Right lobe of liver (tissue), 6 donors: ENCODE measurements around the gene POLN. TPM values are rescaled to one million over a fixed set of nuclear protein-coding genes. Genes with fewer than 3 reads are reported as not detected.

Experiments used
- ATAC-seq, 4 donors: fragments of 200-7000 bp; cut with Tn5 transposase; one replicate each; pipeline ENCODE4 v1.9.1; 2020; ENCODE audit warnings: mild to moderate bottlenecking in 4 of 4, moderate library complexity in 4 of 4
- DNase-seq, 3 donors: peaks; one replicate each; pipeline ENCODE4 v3.0.0-alpha.2; 2020
- H3K27ac ChIP-seq, 3 donors: fragments of 200-600 bp; one replicate each; pipeline ENCODE4 v1.8.0; 2022
- H3K27me3 ChIP-seq, 2 donors: fragments of 200-600 bp; one replicate each; pipeline ENCODE4 v1.8.0; 2022
- H3K36me3 ChIP-seq, 4 donors: fragments of 200-600 bp; sonication (generic) in 1 of 4; one replicate each; pipeline versions ENCODE4 v1.5.1 to v1.8.0; 2017 to 2022; ENCODE audit warnings: control low read depth in 1 of 4
- H3K4me1 ChIP-seq, 4 donors: fragments of 200-600 bp; sonication (generic) in 1 of 4; one replicate each; pipeline versions ENCODE4 v1.5.1 to v1.8.0; 2017 to 2022; ENCODE audit warnings: control low read depth in 1 of 4
- H3K4me3 ChIP-seq, 3 donors: fragments of 200-600 bp; one replicate each; pipeline ENCODE4 v1.8.0; 2022
- H3K9me3 ChIP-seq, 4 donors: fragments of 200-600 bp; sonication (generic) in 1 of 4; one replicate each; pipeline versions ENCODE4 v1.5.1 to v1.8.0; 2017 to 2022; ENCODE audit warnings: control low read depth in 1 of 4
- CTCF ChIP-seq, 4 donors: fragments of 200-600 bp in 3 of 4; fragments of 450-650 bp in 1 of 4; IDR thresholded peaks; one replicate each; pipeline versions ENCODE4 v1.5.1 to v1.8.0; 2016 to 2022; ENCODE audit warnings: antibody characterized with exemption in 4 of 4, mild to moderate bottlenecking in 2 of 4
- POLR2A ChIP-seq: fragments of 450-650 bp; IDR thresholded peaks from one replicate; pipeline ENCODE4 v1.6.1; 2017; ENCODE audit warnings: antibody characterized with exemption, mild to moderate bottlenecking
- WGBS: methylation state at CpG from one replicate; pipeline ENCODE4 v1.1.6; 2018; ENCODE audit warnings: low coverage, low lambda C conversion rate; ENCODE audit not compliant: insufficient coverage; ENCODE audit errors: missing lambda C conversion rate; 5-methylcytosine and 5-hydroxymethylcytosine counted together
- intact Hi-C, 2 donors: fragments of 100-400 bp; cut with DNase I; formaldehyde crosslinking; loops; one replicate each; pipeline versions ENCODE4 v1.11.2 to v1.14.1; 2022
- total RNA-seq, 6 experiments: library from RNA; depleted of rRNA in 2 of 6; stranded (reverse); fragments of >200 nt in 2 of 6; fragmentation: NEBNext Ultra II Directional in 3 of 6; extraction: Animal tissue kit (Norgen Biotek cat#: 25700) in 3 of 6; gene quantifications; one replicate each; pipeline versions ENCODE4 v1.1.0 to v1.2.4, GENCODE V29; 2016 to 2023
- donor health status: DM: no; HTN: yes; CAD: no.
- donor health status: DM: no; HTN: no; CAD: no.
- donor health status: DM: no; HTN: no; CAD: no.
- donor health status: DM: no; HTN: yes; CAD: no.
- donor health status: DM: no; HTN: yes; CAD: no.

POLN gene
- total RNA-seq, 6 experiments from 2014 or later, result 0.87 to 2.5 (median 1.4) TPM

- no peak for TF ChIP-seq POLR2A
- TF ChIP-seq CTCF (IDR thresholded peaks at IDR 0.05), result no peak
- ATAC-seq (no peak), DNase-seq (no peak)
- H3K27ac ChIP-seq, result no peak overlapping the region
- no CpG with 5 or more reads among the region's 18 CpGs for WGBS
- no peaks in the 10 kb centered on the region for H3K27me3 ChIP-seq
- no peaks in the 10 kb centered on the region for H3K36me3 ChIP-seq
- no peak overlapping the region for H3K4me3 ChIP-seq
- intact Hi-C loops, result no loop called here
- peaks cover 0 to 14% (median 1%) of the 10 kb centered on the region in 4 donors for H3K4me1 ChIP-seq
- H3K9me3 ChIP-seq, result no peaks in the 10 kb centered on the region
Observed at GRCh38 chr4:2267320-2267811, 25.4 kb upstream of the POLN start.

GRCh38 chr4:2266821-2267220, 24.9 kb upstream of the POLN start:
- H3K4me1 ChIP-seq, result peaks cover 0 to 14% (median 1%) of the 10 kb centered on the region in 4 donors
- H3K4me3 ChIP-seq, result no peak overlapping the region
- no peaks in the 10 kb centered on the region for H3K9me3 ChIP-seq
- DNase-seq (no peak), ATAC-seq (no peak)
- TF ChIP-seq POLR2A (no peak), CTCF (IDR thresholded peaks at IDR 0.05) (no peak)
- H3K27ac ChIP-seq, result no peak overlapping the region
- WGBS, result 36% methylated on average over 2 of the region's 5 CpGs
- intact Hi-C loops, result no loop called here
- H3K27me3 ChIP-seq, result no peaks in the 10 kb centered on the region
- H3K36me3 ChIP-seq, result no peaks in the 10 kb centered on the region

GRCh38 chr4:2266181-2266580, 24.3 kb upstream of the POLN start:
- H3K9me3 ChIP-seq, result no peaks in the 10 kb centered on the region
- no peaks in the 10 kb centered on the region for H3K36me3 ChIP-seq
- H3K4me3 ChIP-seq, result no peak overlapping the region
- TF ChIP-seq CTCF (IDR thresholded peaks at IDR 0.05), result no peak
- TF ChIP-seq POLR2A, result no peak
- H3K27ac ChIP-seq, result no peak overlapping the region
- H3K4me1 ChIP-seq, result peaks cover 0 to 14% (median 1%) of the 10 kb centered on the region in 4 donors
- DNase-seq, result peak; percentile 68 to 84 (median 77)
- 22% methylated on average over 6 of the region's 8 CpGs for WGBS
- intact Hi-C loops, result no loop called here
- no peaks in the 10 kb centered on the region for H3K27me3 ChIP-seq
- ATAC-seq, result peak in 2 of 4 donors; percentile 10 to 17

- Histone ChIP-seq H3K4me1 (peaks cover 0 to 20% (median 1%) of the 10 kb centered on the region in 4 donors), H3K9me3 (no peaks in the 10 kb centered on the region), H3K27me3 (no peaks in the 10 kb centered on the region), H3K36me3 (no peaks in the 10 kb centered on the region), H3K27ac (no peak overlapping the region), H3K4me3 (no peak overlapping the region)
- DNase-seq, result peak in 2 of 3 donors; percentile 12 to 47
- WGBS, result 92% methylated on average over 4 of the region's 19 CpGs
- intact Hi-C loops, result no loop called here
- ATAC-seq, result no peak
- no peak for TF ChIP-seq CTCF (IDR thresholded peaks at IDR 0.05)
- TF ChIP-seq POLR2A, result no peak
Observed at GRCh38 chr4:2265113-2266110, 23.5 kb upstream of the POLN start.
